GM18502 (cell line): ENCODE data around the gene ZNF888.
"Not testable (repeated sequence)": the region's sequence is repeated elsewhere in the genome, so short reads cannot be mapped to it uniquely, and the experiment has no call there.

ENCODE experiments used
- ATAC-seq: cut with Tn5 transposase; IDR thresholded peaks from one replicate; pipeline ENCODE4 v1.9.1; 2021; ENCODE audit warnings: mild to moderate bottlenecking; ENCODE audit not compliant: unreplicated experiment, poor library complexity

Gene ZNF888

GRCh38 chr19:52889931-52890330 is 33.3 kb downstream of the ZNF888 start:
- ATAC-seq, result no peak

- no peak for ATAC-seq
Measured at GRCh38 chr19:52889076-52889475, 34.2 kb downstream of the ZNF888 start.

GRCh38 chr19:52880895-52881389 is 42.3 kb downstream of the ZNF888 start:
- no peak for ATAC-seq

- ATAC-seq, result not testable (repeated sequence)
Measured at GRCh38 chr19:52872996-52873395, 50.2 kb downstream of the ZNF888 start.

GRCh38 chr19:52871466-52871865 is 51.8 kb downstream of the ZNF888 start:
- no peak for ATAC-seq

- not testable (repeated sequence) for ATAC-seq
Measured at GRCh38 chr19:52868031-52868430, 55.2 kb downstream of the ZNF888 start.

GRCh38 chr19:52857378-52858191 is 65.6 kb downstream of the ZNF888 start, which contains the start of gene ZNF468:
TSS of gene ZNF468 (minus strand) at chr19:52857619. CDS start at chr19:52854272, 3,347 bp downstream.
- peak; percentile 98 for ATAC-seq

GRCh38 chr19:52856540-52857377 is 66.5 kb downstream of the ZNF888 start:
- ATAC-seq, result not testable (repeated sequence)
